GM21576 (cell line): ENCODE results near the gene SYT6.

Source experiments
- ATAC-seq: cut with Tn5 transposase; IDR thresholded peaks from one replicate; pipeline ENCODE4 v1.9.1; 2021; ENCODE audit warnings: mild to moderate bottlenecking, moderate library complexity; ENCODE audit not compliant: unreplicated experiment

SYT6 gene

DNA sequence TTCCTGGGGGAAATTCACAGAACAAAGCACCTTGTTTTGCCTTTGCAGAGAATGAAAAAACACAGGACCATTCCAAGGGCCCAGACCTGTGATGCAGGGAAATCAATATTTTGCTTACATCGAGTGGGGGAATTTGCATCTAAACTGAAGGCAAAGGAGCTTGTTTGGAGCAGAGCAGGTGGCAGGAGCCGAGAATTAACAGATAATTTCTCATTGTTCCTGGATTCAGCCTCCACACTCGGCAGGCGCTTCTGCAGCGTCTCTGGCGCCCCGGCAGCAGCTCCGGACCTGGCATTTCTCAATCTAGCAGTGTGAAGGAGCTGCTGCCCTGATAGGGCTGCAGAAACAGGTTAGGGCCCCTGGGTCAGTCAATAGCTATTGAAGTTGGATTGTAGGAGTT lies 2.0 kb upstream of the SYT6 start:
- no peak for ATAC-seq

DNA sequence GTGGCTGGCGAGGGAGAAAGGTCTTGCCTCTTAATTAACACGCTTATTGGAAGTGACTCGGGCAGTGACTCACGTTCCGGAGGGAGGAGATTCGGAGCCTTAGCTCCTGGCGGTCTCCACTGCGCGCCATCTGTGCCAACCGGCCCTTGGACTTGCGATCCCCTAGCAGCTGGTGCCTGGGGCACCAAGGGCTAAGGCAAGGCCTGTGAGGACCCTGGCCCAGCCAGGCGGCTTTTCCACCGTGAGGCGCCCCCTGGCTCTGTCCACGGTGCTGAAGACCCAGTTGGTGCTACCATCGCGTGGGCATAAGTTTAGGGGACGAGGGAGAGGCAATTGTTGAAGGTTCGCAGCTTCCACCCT lies 1.3 kb upstream of the SYT6 start:
- ATAC-seq, result no peak

DNA sequence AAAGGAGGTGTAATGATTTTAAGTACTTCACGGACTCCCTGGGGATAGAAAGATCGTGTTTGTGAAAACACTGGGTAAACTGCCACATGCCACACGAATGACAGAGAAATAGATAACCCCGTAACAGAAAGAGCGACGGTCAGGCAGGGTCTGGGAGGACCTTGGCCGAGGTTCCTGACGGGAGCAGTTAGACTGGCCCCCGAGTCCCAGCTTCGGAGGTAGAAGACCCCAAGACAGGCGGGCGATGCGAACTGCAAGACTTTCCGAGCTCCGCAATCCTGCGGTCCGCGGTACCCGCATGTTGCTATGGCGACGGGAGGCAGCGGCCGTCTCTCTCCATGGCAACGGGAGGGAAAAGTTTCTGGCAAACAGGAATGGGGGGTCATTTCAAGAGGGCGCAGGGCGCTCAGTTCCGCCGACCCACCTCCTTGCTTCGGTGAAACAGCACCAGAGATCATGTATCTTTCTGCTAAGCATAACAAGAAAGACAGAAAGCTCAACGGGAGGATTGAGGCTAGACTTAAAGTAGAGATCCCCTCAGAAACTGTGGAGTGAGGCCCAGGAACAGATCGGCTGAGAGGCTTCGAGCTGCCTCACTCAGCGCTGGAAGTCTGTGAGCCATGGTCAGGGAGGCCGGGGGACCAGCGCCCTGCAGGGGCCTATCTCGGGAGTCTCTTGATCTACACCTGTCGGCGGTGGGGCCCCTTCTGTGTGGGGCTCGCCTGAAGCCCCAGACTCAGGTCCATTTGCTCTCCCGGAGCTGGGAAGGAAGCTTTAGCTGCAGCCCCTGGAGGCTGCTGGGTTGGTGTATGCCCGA lies 685 bp upstream of the SYT6 start:
- ATAC-seq, result no peak

GRCh38 chr1:114152508-114153260 lies 985 bp downstream of the SYT6 start:
- ATAC-seq, result no peak

GRCh38 chr1:114152089-114152507 lies 1.6 kb downstream of the SYT6 start:
- ATAC-seq, result no peak

- ATAC-seq, result no peak
These were observed 3.7 kb downstream of the SYT6 start for GRCh38 chr1:114150016-114150415.

- no peak for ATAC-seq
These were observed 4.5 kb downstream of the SYT6 start for GRCh38 chr1:114149211-114149610.

- no peak for ATAC-seq
These were observed 8.0 kb downstream of the SYT6 start for GRCh38 chr1:114145504-114146151.

DNA sequence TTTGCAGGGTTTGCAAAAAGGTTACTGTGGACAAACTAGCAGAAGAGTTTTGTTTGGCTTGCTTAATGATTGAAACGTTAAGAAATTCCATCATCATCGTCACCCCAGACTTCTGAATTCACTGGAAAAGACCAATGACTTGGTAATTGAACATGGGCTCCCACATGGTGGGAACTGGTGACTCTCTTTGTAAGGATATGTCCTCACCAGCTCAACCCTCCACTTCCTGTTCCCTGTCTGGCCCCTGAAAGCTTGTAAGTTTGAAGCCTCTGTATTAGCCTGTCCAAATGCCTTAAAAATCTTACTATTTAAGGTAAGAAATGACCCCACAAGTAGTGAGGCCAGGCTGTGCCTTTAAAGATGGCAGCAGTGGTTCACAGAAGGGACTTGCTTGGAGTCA lies 9.7 kb downstream of the SYT6 start:
- no peak for ATAC-seq

- no peak for ATAC-seq
These were observed 14.1 kb downstream of the SYT6 start for GRCh38 chr1:114139540-114139939.

GRCh38 chr1:114137497-114137896 lies 16.2 kb downstream of the SYT6 start:
- no peak for ATAC-seq

GRCh38 chr1:114135786-114136185 lies 17.9 kb downstream of the SYT6 start:
- ATAC-seq, result no peak

DNA sequence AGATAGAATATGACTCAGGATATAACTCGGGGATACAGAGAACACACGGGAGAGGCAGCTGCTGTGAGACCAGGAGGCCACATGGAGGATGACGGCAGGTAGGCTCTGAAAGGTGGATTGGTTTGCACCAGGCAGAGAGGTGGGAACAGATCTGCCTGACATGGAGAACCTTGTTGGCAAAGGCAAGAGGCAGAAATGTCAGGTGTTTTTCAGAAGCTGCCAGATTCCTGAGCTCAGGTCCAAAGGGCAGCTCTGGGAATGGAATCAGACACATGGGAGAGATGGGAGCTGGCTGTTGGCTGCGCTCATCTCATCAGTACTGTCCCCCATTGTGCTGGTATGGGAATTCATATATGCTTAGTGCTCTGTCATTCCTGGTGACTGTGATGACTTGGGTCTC lies 19.2 kb downstream of the SYT6 start:
- ATAC-seq, result no peak

- no peak for ATAC-seq
These were observed 20.5 kb downstream of the SYT6 start for GRCh38 chr1:114133129-114133528.

- no peak for ATAC-seq
These were observed 22.0 kb downstream of the SYT6 start for GRCh38 chr1:114131526-114132220.

DNA sequence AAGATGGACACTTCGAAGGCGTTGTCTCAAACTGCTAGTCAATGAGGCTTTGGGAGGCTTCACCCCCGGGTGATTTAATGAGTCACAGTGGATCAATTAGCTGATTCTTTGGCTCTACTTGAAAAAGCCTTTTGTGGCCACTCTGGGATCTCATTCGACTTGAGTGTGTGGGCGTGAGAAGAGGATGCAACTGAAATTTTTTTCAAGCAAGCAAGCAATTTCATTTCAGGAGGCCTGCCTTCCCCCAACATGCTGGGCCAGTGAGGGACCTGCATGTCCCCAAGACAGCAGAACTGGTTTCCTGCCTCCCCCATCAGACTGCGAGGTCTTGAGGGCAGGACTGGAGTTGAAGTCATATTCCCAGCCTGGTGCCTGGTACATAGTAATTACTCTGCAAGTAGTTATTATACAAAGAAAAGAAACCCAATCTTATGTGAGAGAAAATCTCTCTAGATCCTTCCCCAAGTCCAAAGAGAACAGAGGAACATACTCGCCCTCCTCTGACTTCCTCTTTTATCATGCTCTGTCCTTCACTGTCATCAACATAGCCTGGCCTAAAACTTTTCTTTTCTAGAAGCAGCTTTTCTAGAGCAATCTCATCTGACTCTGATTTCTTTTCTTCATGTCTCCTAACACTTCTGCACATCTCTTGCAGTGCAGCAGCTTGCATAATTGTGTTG lies 22.7 kb downstream of the SYT6 start:
- ATAC-seq, result no peak

DNA sequence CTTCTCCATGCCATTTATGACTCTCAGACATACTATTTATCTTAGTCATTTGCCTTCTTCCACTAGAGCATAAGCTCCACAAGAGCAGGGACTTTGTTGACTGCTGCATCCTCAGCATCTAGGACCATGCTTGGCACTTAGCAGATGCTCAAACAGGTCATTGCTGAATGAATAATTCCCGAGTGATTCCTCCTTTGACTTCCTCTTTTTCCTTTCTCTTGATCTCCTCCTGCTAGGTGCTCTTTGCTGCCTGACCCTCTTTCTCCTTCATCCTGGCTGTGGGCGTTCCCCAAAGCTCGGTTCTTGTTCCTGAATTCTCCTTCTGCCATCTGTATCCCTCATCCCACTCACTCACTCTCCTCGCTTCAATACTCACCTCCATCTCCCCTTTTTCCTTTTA lies 23.5 kb downstream of the SYT6 start:
- ATAC-seq, result no peak

- no peak for ATAC-seq
These were observed 25.4 kb downstream of the SYT6 start for GRCh38 chr1:114128293-114128692.

GRCh38 chr1:114126261-114127095 lies 27.2 kb downstream of the SYT6 start:
- no peak for ATAC-seq

- ATAC-seq, result no peak
These were observed 29.0 kb downstream of the SYT6 start for GRCh38 chr1:114124644-114125043.
